HG02981 (cell line): ENCODE data around the gene DLGAP4.
"Not testable (repeated sequence)": the region's sequence is repeated elsewhere in the genome, so short reads cannot be mapped to it uniquely, and the experiment has no call there.

Experiments used
- ATAC-seq: cut with Tn5 transposase; IDR thresholded peaks from one replicate; pipeline ENCODE4 v1.9.1; 2021; ENCODE audit warnings: mild to moderate bottlenecking, moderate library complexity; ENCODE audit not compliant: unreplicated experiment

Gene DLGAP4

GRCh38 chr20:36467076-36467999 lies 161.2 kb downstream of the DLGAP4 start:
- ATAC-seq, result no peak

- no peak for ATAC-seq
Measured at GRCh38 chr20:36468149-36469000, 162.2 kb downstream of the DLGAP4 start.

- no peak for ATAC-seq
Measured at GRCh38 chr20:36469973-36470372, 163.8 kb downstream of the DLGAP4 start.

- ATAC-seq, result no peak
Measured at GRCh38 chr20:36471885-36472636, 165.9 kb downstream of the DLGAP4 start.

GRCh38 chr20:36472637-36473090 lies 166.5 kb downstream of the DLGAP4 start:
- ATAC-seq, result no peak

- no peak for ATAC-seq
Measured at GRCh38 chr20:36473164-36473563, 167.0 kb downstream of the DLGAP4 start.

GRCh38 chr20:36474563-36474962 lies 168.4 kb downstream of the DLGAP4 start:
- no peak for ATAC-seq

GRCh38 chr20:36475054-36475453 lies 168.9 kb downstream of the DLGAP4 start:
- ATAC-seq, result not testable (repeated sequence)

- no peak for ATAC-seq
Measured at GRCh38 chr20:36477475-36477874, 171.3 kb downstream of the DLGAP4 start.

GRCh38 chr20:36478137-36478905 lies 172.2 kb downstream of the DLGAP4 start:
- no peak for ATAC-seq

GRCh38 chr20:36479938-36480337 lies 173.8 kb downstream of the DLGAP4 start:
- ATAC-seq, result no peak

- ATAC-seq, result no peak
Measured at GRCh38 chr20:36480456-36481048, 174.4 kb downstream of the DLGAP4 start.

- ATAC-seq, result no peak
Measured at GRCh38 chr20:36481380-36482043, 175.4 kb downstream of the DLGAP4 start.

GRCh38 chr20:36482044-36482473 lies 175.9 kb downstream of the DLGAP4 start:
- ATAC-seq, result no peak

GRCh38 chr20:36483209-36483918 lies 177.2 kb downstream of the DLGAP4 start:
- no peak for ATAC-seq

- no peak for ATAC-seq
Measured at GRCh38 chr20:36483919-36484808, 178.0 kb downstream of the DLGAP4 start.

GRCh38 chr20:36485286-36485685 lies 179.1 kb downstream of the DLGAP4 start:
- ATAC-seq, result no peak

- no peak for ATAC-seq
Measured at GRCh38 chr20:36487069-36487468, 180.9 kb downstream of the DLGAP4 start.
